HEK293T (cell line): ENCODE data around the gene CC2D2B.

Source experiments
- ARNT ChIP-seq: fragments of 450-650 bp; IDR thresholded peaks from 2 replicates; pipeline ENCODE4 v1.6.1; 2017; ENCODE audit warnings: mild to moderate bottlenecking
- BHLHE40 ChIP-seq: fragments of 450-650 bp; IDR thresholded peaks from 2 replicates; pipeline ENCODE4 v1.6.1; 2016; ENCODE audit warnings: mild to moderate bottlenecking, moderate library complexity, borderline replicate concordance
- CTBP1 ChIP-seq: fragments of 450-650 bp; IDR thresholded peaks from 2 replicates; pipeline ENCODE4 v1.6.1; 2016; ENCODE audit warnings: borderline replicate concordance
- FOXK2 ChIP-seq: fragments of 450-650 bp; IDR thresholded peaks from 2 replicates; pipeline ENCODE4 v1.6.1; 2016; ENCODE audit warnings: mild to moderate bottlenecking
- HDGF ChIP-seq: fragments of 450-650 bp; IDR thresholded peaks from 2 replicates; pipeline ENCODE4 v1.6.1; 2017; ENCODE audit warnings: antibody characterized with exemption, borderline replicate concordance

- TF ChIP-seq CTBP1 (no peak), HDGF (no peak), ARNT (no peak), BHLHE40 (no peak), FOXK2 (no peak)
Observed at GRCh38 chr10:95866467-95866842, 41.3 kb upstream of the CC2D2B start.
